Measurements from ENCODE around the gene KCNQ1. TPM values are rescaled to one million over a fixed set of nuclear protein-coding genes. Genes with fewer than 3 reads are reported as not detected.
A peak's percentile ranks its signal among the peaks of the same experiment; 100 is the strongest.

The KCNQ1 gene
- total and polyA plus RNA-seq, 8 donors: 7.1 to 37.7 (median 9.9) TPM

DNA sequence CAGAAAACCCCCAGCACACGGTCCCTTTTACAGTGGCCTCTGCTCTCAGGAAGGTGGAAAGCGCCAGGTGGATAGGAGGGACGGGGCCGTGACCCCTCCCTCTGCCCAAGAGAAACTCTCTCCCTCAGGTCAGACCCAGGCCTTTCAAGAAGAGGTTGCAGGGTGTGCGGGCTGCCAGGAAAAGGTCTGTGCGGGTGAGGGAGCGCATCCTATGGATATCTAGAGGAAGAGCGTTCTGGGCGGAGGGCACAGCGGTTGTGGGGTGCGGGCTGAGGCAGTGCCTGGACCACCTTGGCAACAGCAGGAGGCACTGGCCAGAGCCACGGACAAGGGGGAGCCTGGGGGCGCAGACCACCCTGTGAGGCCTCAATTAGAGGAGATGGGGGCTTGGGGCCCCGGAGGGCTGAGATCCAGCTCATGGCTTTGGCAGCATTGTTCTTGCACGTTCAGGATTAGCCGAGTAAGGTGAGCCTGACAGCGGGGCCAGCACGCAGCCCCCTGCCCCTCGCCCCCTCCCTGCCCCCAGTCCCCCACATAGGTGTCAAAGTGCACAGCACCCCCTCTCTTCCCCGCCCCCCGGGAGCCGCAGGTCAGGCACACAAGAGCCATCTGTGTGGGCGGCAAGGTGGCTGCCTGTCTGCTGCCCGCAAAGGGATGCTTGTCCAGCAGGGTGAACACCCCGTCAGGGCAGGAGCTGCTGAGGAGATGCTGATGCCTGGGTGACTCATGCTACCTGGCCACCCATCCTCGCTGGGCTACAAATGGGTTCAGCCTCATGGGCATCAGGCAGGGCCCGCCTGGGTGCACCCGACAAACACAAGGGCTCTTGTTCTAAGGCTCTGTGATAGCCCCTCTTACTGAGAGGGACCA, 347.8 kb downstream of the KCNQ1 start:
- TF ChIP-seq, protein P1, sequence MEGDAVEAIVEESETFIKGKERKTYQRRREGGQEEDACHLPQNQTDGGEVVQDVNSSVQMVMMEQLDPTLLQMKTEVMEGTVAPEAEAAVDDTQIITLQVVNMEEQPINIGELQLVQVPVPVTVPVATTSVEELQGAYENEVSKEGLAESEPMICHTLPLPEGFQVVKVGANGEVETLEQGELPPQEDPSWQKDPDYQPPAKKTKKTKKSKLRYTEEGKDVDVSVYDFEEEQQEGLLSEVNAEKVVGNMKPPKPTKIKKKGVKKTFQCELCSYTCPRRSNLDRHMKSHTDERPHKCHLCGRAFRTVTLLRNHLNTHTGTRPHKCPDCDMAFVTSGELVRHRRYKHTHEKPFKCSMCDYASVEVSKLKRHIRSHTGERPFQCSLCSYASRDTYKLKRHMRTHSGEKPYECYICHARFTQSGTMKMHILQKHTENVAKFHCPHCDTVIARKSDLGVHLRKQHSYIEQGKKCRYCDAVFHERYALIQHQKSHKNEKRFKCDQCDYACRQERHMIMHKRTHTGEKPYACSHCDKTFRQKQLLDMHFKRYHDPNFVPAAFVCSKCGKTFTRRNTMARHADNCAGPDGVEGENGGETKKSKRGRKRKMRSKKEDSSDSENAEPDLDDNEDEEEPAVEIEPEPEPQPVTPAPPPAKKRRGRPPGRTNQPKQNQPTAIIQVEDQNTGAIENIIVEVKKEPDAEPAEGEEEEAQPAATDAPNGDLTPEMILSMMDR (IDR thresholded peaks at IDR 0.05): no peak
- no peak for ATAC-seq
- no peaks in the 10 kb centered on the region for H3K36me3 ChIP-seq
- intact Hi-C loops (cut with DNase I): no loop called here
- no peaks in the 10 kb centered on the region for H3K9me3 ChIP-seq
- DNase-seq: peak in 2 of 4 donors; percentile 27 to 66
- peaks cover 0 to 12% of the 10 kb centered on the region in 2 donors for H3K4me1 ChIP-seq
- H3K4me3 ChIP-seq: no peak overlapping the region
- peaks cover 0 to 18% of the 10 kb centered on the region in 2 donors for H3K27me3 ChIP-seq
- H3K27ac ChIP-seq: no peak overlapping the region

DNA sequence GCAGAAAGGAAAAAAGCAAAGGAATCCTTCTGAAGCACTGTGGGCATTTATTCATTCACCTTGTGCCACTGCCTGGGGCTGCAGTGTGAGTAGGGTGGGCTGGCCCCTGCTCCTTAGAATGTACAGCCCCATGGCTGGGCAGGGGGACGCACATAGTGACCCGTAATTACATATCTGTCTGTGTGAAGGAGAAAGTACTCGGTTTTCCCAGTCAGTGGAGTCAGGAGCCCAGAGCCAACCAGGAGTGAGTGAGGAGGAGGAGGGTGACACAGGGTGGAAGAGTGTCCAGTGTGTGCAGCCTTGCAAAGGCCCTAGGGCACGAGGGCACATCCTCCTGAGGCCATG, 348.9 kb downstream of the KCNQ1 start:
- Histone ChIP-seq H3K27ac (no peak overlapping the region), H3K36me3 (no peaks in the 10 kb centered on the region), H3K27me3 (peaks cover 0 to 18% of the 10 kb centered on the region in 2 donors), H3K9me3 (no peaks in the 10 kb centered on the region), H3K4me1 (peaks cover 0 to 12% of the 10 kb centered on the region in 2 donors), H3K4me3 (no peak overlapping the region)
- TF ChIP-seq, protein P1 (IDR thresholded peaks at IDR 0.05): no peak
- no peak for DNase-seq
- ATAC-seq: no peak
- intact Hi-C loops (cut with DNase I): no loop called here

DNA sequence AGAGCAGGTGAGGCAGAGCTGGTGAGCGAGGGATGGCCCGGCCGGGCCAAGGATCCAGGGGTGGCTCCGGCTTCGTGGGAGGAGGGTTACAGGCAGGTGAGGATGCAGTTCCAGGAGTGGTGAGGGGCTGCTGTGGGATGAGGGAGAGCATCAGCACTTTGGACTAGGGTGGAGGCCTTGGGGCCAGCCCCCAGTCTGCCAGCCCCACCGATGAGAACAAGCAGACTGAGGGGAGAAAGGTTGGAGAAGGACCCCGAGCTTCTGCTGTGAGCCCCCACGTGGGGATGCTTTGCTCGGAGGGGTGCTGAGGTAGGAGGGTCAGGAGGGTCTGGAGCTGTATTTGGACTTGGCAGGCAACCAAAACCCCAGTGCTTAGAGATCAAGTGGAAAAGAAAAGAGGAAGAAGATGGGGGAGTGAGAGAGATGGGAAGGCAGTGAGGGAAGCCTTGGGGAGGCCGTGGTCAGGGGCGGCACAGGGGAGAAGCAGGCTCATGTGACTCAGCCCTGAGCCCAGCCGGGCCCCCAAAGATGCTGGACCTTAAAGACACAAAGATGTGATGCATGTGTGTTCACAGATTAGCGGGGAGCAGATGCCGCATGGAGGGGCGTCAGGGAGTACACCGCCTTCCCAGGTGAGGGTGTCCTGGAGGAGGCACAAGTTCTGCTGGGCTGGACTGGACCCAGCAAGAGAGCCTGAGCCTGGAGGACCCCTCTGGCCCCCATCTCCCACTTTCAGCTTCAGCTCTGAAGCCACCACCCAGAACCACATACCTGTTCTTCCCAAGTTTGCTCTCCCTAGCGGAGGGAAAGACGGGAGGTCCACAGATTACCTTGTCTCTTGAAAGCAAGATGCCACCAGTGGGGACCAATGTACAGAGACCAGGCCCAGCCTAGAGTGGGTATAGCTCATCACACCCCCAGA, 349.5 kb downstream of the KCNQ1 start:
- H3K36me3 ChIP-seq: no peaks in the 10 kb centered on the region
- DNase-seq (peak in 2 of 4 donors; percentile 19 to 65), ATAC-seq (no peak)
- H3K9me3 ChIP-seq: no peaks in the 10 kb centered on the region
- peaks cover 0 to 18% of the 10 kb centered on the region in 2 donors for H3K27me3 ChIP-seq
- no peak overlapping the region for H3K27ac ChIP-seq
- intact Hi-C loops (cut with DNase I): no loop called here
- no peak overlapping the region for H3K4me3 ChIP-seq
- TF ChIP-seq, protein P1 (IDR thresholded peaks at IDR 0.05): no peak
- H3K4me1 ChIP-seq: peaks cover 0 to 12% of the 10 kb centered on the region in 2 donors

DNA sequence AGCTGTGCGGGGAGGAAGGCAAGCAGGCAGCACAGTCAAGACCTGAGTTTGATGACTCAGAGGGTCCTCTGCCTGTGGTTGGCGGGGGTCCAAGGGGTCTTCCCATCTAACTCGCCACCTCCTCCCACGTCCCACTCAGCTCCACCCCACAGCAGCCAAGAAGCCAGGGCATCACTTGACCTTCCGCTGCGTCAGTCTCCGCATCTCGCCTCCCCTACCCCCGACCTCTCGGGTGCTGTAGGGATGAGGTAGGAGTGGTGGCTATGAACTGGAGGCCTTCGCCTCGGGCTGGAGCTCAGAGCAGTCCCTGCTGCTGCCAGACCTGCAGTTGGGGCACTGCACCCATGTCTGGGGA, 350.1 kb downstream of the KCNQ1 start:
- Histone ChIP-seq H3K27ac (no peak overlapping the region), H3K4me1 (peaks cover 0 to 12% of the 10 kb centered on the region in 2 donors), H3K4me3 (no peak overlapping the region), H3K27me3 (peaks cover 0 to 18% of the 10 kb centered on the region in 2 donors), H3K9me3 (no peaks in the 10 kb centered on the region), H3K36me3 (no peaks in the 10 kb centered on the region)
- ATAC-seq (no peak), DNase-seq (peak in 2 of 4 donors; percentile 26 to 59)
- intact Hi-C loops (cut with DNase I): no loop called here
- TF ChIP-seq, protein P1 (IDR thresholded peaks at IDR 0.05): no peak
